ENCODE measurements around the gene ZBTB38. TPM values are rescaled to one million over a fixed set of nuclear protein-coding genes. Genes with fewer than 3 reads are reported as not detected.

The ZBTB38 gene
- total RNA-seq, 2 donors from 2014 or later = 27.3 to 28.2 TPM

DNA sequence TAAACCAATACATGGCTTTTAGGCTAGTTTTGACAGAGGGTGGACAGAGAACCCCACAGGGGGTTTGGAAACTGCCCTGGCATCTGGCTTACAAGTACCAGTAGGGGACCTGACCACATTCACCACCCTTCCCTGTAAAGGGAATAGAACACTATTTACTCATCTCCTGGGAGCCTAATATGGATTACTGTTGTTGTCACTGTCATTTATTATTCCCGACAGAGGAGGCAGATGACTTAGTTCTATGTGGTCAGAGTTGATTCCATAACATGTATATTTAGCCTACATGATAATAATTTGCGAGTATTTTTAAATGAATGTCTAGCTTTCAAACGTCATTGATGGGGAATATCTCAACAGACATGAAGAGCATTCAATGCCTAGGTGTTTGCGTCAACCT lies 15.9 kb downstream of the ZBTB38 start:
- H3K36me3 ChIP-seq (ENCODE audit: control insufficient read depth, insufficient read depth, low read length) = no peaks in the 10 kb centered on the region

DNA sequence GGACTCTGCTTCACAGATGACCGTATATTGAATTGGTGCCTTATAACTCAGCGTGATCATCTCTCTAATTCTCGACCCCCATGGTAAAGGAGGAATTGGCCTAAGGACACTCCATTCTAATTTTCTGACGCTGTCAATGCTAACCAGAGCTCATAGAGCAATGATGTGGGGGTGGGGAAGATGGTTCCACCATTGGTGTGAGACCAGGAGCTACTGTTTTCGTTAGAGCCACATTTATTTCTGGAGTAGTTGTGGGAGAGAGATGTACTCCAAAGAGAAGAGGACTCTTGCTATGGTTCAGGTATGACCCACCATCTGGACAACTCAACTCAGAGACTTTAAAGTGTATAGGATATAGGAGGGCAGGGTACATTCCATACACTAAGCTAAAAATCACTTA lies 16.3 kb downstream of the ZBTB38 start:
- Mint-ChIP-seq H3K9me3 (no peaks in the 10 kb centered on the region), H3K27me3 (ENCODE audit: insufficient read depth) (no peaks in the 10 kb centered on the region), H3K4me3 (no peak overlapping the region), H3K4me1 (peaks cover 17% of the 10 kb centered on the region), H3K36me3 (ENCODE audit: low read depth) (no peaks in the 10 kb centered on the region), H3K27ac (no peak overlapping the region)
- Histone ChIP-seq H3K4me1 (ENCODE audit: control insufficient read depth, insufficient read depth, low read length) (no peaks in the 10 kb centered on the region), H3K9ac (ENCODE audit: extremely low read depth, low read length, poor library complexity, severe bottlenecking) (no peak overlapping the region), H3K4me3 (ENCODE audit: low read length) (no peak overlapping the region), H3K9me3 (ENCODE audit: control insufficient read depth, low read length) (no peaks in the 10 kb centered on the region), H3K27ac (ENCODE audit: low read depth, low read length) (no peak overlapping the region), H3K27me3 (ENCODE audit: control insufficient read depth, insufficient read depth, low read length, poor library complexity, severe bottlenecking) (no peaks in the 10 kb centered on the region), H3K36me3 (ENCODE audit: control insufficient read depth, insufficient read depth, low read length) (no peaks in the 10 kb centered on the region)
- 89 to 92% methylated on average over 3 to 5 of the region's 5 CpGs for WGBS, 2 experiments (ENCODE audit: insufficient coverage in 1 of 2, insufficient read length in 1 of 2)
- TF ChIP-seq, protein P1, sequence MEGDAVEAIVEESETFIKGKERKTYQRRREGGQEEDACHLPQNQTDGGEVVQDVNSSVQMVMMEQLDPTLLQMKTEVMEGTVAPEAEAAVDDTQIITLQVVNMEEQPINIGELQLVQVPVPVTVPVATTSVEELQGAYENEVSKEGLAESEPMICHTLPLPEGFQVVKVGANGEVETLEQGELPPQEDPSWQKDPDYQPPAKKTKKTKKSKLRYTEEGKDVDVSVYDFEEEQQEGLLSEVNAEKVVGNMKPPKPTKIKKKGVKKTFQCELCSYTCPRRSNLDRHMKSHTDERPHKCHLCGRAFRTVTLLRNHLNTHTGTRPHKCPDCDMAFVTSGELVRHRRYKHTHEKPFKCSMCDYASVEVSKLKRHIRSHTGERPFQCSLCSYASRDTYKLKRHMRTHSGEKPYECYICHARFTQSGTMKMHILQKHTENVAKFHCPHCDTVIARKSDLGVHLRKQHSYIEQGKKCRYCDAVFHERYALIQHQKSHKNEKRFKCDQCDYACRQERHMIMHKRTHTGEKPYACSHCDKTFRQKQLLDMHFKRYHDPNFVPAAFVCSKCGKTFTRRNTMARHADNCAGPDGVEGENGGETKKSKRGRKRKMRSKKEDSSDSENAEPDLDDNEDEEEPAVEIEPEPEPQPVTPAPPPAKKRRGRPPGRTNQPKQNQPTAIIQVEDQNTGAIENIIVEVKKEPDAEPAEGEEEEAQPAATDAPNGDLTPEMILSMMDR (conservative IDR thresholded peaks at IDR 0.05) = no peak
- DNase-seq = no peak

More for the DNA sequence above, 15.9 kb downstream of the ZBTB38 start:
- Histone ChIP-seq H3K9me3 (ENCODE audit: control insufficient read depth, low read length) (no peaks in the 10 kb centered on the region), H3K4me1 (ENCODE audit: control insufficient read depth, insufficient read depth, low read length) (no peaks in the 10 kb centered on the region), H3K27me3 (ENCODE audit: control insufficient read depth, insufficient read depth, low read length, poor library complexity, severe bottlenecking) (no peaks in the 10 kb centered on the region), H3K9ac (ENCODE audit: extremely low read depth, low read length, poor library complexity, severe bottlenecking) (no peak overlapping the region), H3K4me3 (ENCODE audit: low read length) (no peak overlapping the region), H3K27ac (ENCODE audit: low read depth, low read length) (no peak overlapping the region)
- TF ChIP-seq, protein P1 (conservative IDR thresholded peaks at IDR 0.05) = no peak
- no peak overlapping the region for H3K4me3 Mint-ChIP-seq
- no peak overlapping the region for H3K27ac Mint-ChIP-seq
- peaks cover 17% of the 10 kb centered on the region for H3K4me1 Mint-ChIP-seq
- DNase-seq = no peak
- no peaks in the 10 kb centered on the region for H3K36me3 Mint-ChIP-seq (ENCODE audit: low read depth)
- no peaks in the 10 kb centered on the region for H3K27me3 Mint-ChIP-seq (ENCODE audit: insufficient read depth)
- H3K9me3 Mint-ChIP-seq = no peaks in the 10 kb centered on the region
- WGBS, 2 experiments (ENCODE audit: insufficient coverage in 1 of 2, insufficient read length in 1 of 2) = 91 to 100% methylated on average over 3 to 4 of the region's 4 CpGs

DNA sequence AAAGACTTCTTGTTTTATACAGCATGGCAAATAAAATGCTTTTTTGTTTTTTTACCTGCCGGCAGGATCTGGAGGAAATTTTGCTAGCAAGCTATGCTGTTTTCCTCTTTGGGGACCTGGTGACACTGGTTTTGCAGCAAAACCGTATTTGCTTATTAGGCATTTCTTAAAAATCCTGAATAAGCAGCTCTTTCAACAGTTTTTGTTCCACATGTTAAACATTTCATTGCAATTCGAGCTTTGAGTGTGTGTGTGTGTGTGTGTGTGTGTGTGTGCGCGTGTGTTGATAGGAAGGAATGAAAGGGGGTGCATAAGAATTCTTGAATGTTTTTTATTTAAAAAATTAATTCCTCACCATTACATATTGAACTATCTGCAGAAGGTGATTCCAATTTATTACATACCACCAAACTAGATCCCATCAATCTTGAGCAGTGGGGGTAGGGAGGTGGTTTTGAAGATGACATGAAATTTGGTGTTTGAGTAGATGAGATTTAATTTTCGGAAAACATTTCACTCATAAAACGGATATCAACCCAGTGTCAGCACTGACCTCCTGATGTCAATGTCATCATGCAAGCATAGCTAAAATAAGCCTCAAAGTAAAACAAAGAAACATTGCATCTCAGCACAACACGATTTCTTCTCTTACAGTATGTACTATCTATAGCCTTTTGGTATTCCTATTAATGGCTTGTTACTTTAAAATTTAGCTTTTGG lies 17.3 kb downstream of the ZBTB38 start:
- H3K9ac ChIP-seq (ENCODE audit: extremely low read depth, low read length, poor library complexity, severe bottlenecking) = no peak overlapping the region
- H3K36me3 Mint-ChIP-seq (ENCODE audit: low read depth) = no peaks in the 10 kb centered on the region
- WGBS, 2 experiments (ENCODE audit: insufficient coverage in 1 of 2, insufficient read length in 1 of 2) = 81 to 100% methylated on average over 1 to 7 of the region's 8 CpGs

More for the DNA sequence above, 17.3 kb downstream of the ZBTB38 start:
- Histone ChIP-seq H3K27me3 (ENCODE audit: control insufficient read depth, insufficient read depth, low read length, poor library complexity, severe bottlenecking) (no peaks in the 10 kb centered on the region), H3K9me3 (ENCODE audit: control insufficient read depth, low read length) (no peaks in the 10 kb centered on the region), H3K36me3 (ENCODE audit: control insufficient read depth, insufficient read depth, low read length) (no peaks in the 10 kb centered on the region), H3K4me1 (ENCODE audit: control insufficient read depth, insufficient read depth, low read length) (no peaks in the 10 kb centered on the region), H3K4me3 (ENCODE audit: low read length) (no peak overlapping the region), H3K27ac (ENCODE audit: low read depth, low read length) (no peak overlapping the region)
- Mint-ChIP-seq H3K4me3 (no peak overlapping the region), H3K9me3 (no peaks in the 10 kb centered on the region), H3K27me3 (ENCODE audit: insufficient read depth) (no peaks in the 10 kb centered on the region), H3K27ac (no peak overlapping the region), H3K4me1 (peaks cover 10% of the 10 kb centered on the region)
- no peak for DNase-seq
- TF ChIP-seq, protein P1 (conservative IDR thresholded peaks at IDR 0.05) = no peak

Measured in endodermal cell (in vitro differentiated cells).